ENCODE results near the gene WNT9A.
"Not testable (repeated sequence)": the region's sequence is repeated elsewhere in the genome, so short reads cannot be mapped to it uniquely, and the experiment has no call there.

The WNT9A gene

GRCh38 chr1:227947676-227948492 lies at the start of gene WNT9A:
Gene WNT9A (minus strand): TSS chr1:227947932. CDS start chr1:227947887, 45 bp downstream.
- DNase-seq = peak; percentile 45

DNA sequence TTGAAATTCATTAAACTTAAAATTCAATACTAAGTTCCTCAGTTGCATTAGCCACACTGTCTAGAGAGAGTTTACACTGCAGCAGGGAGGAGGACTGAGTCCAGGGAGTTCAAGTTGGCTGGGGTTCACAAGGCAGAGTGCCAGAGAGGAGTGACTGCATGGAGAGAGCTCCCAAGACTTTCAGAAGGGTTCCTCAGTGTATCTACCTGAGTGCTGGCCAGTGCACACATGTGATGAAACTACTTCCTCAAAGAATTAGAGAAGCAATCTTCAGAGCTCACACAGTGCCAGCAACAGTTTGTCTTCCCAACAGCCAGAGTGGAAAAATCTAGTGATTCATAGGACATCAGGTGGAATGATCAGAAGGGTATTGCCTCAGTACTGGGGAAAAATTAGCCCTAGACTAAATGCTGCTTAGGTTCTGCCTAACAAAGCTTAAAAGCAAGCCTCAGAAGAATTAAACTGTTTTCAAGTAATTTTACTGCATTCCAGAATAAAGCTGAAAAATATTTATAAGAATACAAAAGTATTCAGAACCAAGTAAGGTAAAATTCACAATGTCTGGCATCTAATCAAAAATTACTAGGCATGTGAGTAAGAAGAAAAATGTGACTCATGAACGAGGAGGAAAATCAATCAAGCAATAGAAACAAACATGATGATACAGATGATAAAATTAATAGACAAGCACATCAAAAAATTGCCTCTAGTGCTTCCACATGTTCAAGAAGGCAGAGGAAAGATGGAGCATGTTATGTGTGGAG lies 48.6 kb upstream of the WNT9A start:
- no peak for DNase-seq

DNA sequence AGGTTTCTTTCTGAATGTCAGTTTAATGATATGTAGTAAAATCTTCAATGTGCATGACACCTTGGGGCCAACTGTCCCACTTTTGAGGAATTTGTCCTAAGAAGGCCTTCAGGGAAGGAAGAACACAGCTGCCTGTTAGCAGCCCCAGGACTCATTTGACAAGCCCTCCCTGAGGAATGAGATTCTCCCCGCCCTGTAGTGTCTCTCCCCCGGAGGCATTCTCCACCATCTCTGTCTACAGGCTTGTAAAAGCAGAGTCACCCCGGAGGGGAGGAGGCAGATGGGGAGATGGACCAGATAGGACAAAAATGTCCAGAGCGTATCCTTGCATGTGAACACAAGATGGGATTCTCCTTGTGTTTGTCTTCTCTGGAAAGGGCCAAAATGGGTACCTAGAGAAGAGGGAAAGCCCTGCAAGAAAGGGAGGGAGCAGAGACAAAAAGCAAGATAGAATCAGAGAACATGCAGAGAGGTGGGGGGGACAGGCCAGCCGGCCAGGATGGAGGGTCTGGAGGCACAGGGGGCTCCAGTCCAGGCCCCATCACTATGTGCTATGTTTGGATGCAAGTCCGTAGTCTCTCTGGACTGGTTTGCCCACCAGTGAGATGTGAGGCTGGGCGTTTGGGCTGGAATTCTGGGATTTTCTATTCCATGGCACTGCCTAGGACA lies 47.0 kb upstream of the WNT9A start:
- no peak for DNase-seq

- no peak for DNase-seq
These were observed 39.4 kb upstream of the WNT9A start for GRCh38 chr1:227987181-227987580.

DNA sequence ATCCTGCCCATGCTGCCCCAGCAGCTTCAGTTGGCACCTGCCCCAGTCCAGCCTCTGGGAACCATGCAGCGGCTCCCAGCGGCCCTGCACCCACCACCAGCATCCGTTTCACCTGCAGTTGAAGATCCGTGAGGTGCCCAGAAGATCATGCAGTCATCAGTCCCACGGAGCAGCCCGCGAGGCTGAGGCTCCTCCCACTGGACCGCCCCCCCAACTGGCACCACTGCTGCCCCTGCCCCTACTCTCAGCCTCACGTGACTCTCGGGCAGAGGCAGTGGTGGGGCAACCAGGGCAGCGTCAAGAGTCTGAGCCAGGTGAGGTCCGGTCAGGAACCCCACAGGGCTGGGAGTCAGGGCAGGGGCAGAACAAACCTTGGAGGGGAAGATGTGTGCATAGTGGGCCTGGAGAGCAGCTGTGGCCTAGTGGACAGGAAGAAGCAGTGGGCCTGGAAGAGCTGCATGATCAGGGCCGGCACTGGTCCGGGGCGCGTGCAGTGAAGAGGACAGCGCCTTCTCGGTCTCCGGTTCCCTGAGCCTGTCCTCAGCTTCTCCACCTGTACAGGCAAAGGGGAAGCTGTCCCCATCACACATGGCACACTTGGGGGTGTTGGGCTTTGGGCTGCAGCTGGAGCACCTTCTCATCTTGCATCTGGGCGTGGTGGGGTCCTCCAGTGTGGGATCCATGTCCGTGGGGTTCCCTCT lies 28.0 kb upstream of the WNT9A start:
- not testable (repeated sequence) for DNase-seq

DNA sequence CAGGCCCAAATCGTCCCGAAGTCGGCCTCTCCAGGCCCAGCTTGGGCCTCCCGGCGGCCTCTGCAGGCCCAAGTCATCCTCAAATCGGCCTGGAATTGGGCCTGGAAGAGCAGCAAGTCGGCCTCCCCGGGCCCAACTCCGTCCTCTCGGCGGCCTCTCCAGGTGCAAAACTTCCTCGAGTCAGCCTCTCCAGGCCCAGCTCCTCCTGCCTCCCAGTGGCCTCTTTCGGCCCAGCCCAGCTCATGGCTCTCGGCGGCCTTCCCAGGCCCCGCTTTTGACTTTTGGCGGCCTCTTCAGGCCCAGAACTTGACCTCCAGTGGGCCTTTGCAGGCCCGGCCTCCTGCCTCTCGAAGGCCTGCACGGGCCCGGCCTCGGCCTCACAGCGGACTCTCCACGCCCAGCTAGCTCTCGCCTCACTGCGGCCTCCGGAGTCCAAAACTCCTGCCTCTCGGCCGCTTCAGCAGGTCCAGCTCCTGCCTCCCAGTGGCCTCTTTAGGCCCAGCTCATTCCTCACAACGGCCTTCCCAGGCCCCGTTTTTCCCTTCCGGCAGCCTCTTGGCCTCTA lies 26.1 kb upstream of the WNT9A start:
- DNase-seq = not testable (repeated sequence)

DNA sequence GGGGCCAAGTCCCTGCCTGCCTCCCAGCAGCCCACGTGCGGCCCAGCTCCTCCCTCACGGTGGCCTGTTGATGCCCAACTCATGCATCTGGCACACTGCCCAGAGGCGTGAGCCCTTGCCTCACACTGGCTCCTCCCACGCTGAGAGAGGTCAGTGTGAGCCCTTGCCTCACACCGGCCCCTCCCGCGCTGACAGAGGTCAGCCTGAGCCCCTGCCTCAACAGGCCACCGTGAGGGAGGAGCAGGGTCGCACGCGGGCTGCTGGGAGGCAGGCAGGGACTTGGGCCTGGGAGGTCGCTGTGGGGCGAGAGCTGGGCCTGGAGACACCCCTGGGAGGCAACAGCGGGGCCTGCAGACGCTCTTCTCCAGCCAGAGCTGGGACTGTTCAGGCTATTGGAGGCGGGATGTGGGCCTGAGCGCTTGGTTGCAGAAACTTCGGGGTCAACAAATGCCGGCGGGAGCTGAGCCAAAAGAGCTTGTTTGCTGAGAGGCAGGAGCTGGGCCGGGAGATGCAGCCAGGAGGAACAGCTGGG lies 25.2 kb upstream of the WNT9A start:
- DNase-seq = peak; percentile 32

GRCh38 chr1:227972283-227972679 lies 24.5 kb upstream of the WNT9A start:
- not testable (repeated sequence) for DNase-seq

DNA sequence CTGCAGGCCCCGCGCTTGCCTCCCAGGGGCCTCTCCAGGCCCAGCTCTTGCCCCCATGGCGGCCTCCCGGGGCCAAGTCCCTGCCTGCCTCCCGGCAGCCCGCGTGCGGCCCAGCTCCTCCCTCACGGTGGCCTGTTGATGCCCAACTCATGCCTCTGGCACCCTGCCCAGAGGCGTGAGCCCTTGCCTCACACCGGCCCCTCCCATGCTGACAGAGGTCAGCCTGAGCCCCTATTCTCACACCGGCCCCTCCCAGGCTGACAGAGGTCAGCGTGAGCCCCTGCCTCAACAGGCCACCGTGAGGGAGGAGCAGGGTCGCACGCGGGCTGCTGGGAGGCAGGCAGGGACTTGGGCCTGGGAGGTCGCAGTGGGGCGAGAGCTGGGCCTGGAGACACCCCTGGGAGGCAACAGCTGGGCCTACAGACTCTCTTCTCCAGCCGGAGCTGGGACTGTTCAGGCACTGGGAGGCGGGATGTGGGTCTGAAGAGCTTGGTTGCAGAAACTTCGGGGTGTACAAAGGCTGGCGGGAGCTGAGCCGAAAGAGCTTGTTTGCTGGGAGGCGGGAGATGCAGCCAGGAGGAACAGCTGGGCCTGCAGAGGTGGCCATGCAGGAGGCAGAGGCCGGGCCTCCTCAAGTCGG lies 24.0 kb upstream of the WNT9A start:
- not testable (repeated sequence) for DNase-seq

DNA sequence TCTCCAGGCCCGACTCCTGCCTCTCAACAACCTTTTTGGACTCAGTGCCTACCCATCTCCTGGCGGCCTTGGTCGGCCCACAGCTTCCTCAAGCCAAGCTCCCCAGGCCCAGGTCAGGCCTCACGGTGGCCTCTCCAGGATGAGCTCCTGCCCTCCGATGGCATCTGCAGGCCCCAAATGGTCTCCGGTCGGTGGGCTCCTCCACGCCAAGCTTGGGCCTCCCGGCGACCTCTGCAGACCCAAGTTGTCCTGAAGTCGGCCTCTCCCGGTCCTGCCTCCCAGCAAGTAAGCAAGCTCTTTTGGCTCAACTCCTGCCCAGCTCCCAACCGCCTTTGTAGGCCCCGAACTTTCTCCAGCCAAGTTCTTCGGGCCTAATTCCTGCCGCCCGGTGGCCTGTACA lies 23.5 kb upstream of the WNT9A start:
- DNase-seq = not testable (repeated sequence)

- not testable (repeated sequence) for DNase-seq
These were observed 22.6 kb upstream of the WNT9A start for GRCh38 chr1:227970076-227970995.

GRCh38 chr1:227967815-227968214 lies 20.1 kb upstream of the WNT9A start:
- DNase-seq = not testable (repeated sequence)

GRCh38 chr1:227966733-227967132 lies 19.0 kb upstream of the WNT9A start:
- DNase-seq = not testable (repeated sequence)

DNA sequence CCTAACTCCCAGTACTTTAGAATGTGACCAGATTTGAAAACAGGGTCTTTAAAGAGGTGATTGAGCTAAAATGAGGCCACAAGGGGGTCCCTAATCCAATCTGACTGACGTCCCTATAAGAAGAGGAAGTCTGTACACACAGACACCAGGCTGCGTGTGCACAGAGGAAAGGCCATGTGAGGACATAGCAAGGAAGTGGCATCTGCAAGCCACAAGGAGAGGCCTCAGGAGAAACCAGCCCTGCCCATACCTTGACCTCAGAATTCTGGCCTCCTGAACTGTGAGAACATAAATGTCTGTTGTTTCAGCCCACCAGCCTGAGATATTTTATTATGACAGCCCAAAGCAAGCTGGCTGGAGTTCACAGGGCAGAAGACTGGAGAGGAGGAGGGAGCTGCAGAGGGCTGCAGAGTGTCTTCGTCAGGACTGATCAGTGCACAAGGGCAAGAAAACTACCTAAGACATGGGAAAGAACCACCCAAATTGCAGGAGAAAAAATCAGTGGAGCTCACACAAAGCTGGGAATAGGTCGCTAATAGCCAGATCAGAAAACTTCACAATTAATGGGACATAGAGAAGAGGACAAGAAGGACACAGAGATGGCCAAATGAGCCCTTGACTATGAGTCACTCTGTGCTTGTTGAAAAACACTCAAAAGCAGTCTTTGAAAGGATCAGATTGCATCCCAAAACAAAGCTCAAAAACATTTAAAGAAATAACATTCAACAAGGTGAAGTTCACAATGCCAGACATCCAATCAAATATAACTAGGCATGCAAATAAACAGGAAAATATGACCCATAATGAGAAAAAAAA lies 14.1 kb upstream of the WNT9A start:
- DNase-seq = no peak

- DNase-seq = no peak
These were observed 11.7 kb upstream of the WNT9A start for GRCh38 chr1:227959325-227959860.

GRCh38 chr1:227958617-227959324 lies 11.0 kb upstream of the WNT9A start:
- no peak for DNase-seq

- DNase-seq = no peak
These were observed 8.1 kb upstream of the WNT9A start for GRCh38 chr1:227955808-227956207.

- no peak for DNase-seq
These were observed 6.6 kb upstream of the WNT9A start for GRCh38 chr1:227954163-227954850.

Measured in hematopoietic multipotent progenitor cell treated with erythropoietin and hydrocortisone succinate and interleukin-3 and kit ligand, for 8 days (in vitro differentiated cells).